ENCODE data around the gene PALM.

DNA sequence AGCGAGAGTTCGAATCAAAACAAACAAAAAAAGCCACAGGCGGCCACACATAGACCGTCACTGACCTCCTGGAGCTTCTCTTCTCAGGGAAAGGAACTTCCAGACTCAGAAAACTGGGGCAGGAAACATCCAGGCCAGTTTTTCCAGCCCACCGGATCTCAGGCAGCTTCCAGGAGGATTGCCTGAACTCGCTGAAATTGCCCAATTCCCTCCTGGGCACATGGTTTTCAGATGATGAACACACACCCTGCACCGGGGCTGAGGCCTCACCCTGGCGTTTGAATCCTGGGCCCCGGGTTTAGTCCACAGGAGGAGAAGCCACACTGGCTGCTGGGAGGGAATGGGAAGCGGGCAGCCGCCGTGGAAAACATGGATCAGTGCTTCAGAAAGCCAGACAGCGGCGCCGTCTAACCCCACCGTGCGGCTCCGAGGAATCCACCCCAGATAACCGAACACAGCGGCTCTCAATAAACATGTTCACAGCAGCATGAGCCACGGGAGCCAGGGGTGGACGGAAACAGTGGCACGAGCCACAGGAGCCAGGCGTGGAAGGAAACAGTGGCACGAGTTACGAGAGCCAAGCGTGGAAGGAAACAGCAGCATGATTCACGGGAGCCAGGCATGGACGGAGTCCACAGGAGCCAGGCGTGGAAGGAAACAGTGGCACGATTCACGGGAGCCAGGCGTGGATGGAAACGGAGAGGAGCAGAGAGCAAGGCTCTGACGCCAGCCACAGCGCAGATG, 70.3 kb downstream of the PALM start:
- TF ChIP-seq, protein P1, sequence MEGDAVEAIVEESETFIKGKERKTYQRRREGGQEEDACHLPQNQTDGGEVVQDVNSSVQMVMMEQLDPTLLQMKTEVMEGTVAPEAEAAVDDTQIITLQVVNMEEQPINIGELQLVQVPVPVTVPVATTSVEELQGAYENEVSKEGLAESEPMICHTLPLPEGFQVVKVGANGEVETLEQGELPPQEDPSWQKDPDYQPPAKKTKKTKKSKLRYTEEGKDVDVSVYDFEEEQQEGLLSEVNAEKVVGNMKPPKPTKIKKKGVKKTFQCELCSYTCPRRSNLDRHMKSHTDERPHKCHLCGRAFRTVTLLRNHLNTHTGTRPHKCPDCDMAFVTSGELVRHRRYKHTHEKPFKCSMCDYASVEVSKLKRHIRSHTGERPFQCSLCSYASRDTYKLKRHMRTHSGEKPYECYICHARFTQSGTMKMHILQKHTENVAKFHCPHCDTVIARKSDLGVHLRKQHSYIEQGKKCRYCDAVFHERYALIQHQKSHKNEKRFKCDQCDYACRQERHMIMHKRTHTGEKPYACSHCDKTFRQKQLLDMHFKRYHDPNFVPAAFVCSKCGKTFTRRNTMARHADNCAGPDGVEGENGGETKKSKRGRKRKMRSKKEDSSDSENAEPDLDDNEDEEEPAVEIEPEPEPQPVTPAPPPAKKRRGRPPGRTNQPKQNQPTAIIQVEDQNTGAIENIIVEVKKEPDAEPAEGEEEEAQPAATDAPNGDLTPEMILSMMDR (IDR thresholded peaks at IDR 0.05; ENCODE audit: low read length), result no peak
- no peak for TF ChIP-seq EZH2 (IDR thresholded peaks at IDR 0.05; ENCODE audit: borderline replicate concordance, low read length)

All from OCI-LY1 (cell line).